Tibial nerve (tissue), 4 donors: ENCODE measurements around the gene WWTR1. TPM values are rescaled to one million over a fixed set of nuclear protein-coding genes. Genes with fewer than 3 reads are reported as not detected.
A peak's percentile ranks its signal among the peaks of the same experiment; 100 is the strongest.

Source experiments
- DNase-seq, 2 donors: peaks; one replicate each; pipeline ENCODE4 v3.0.0-alpha.2; 2019; ENCODE audit warnings: low spot score in 2 of 2
- H3K27ac ChIP-seq, 4 donors: fragments of 200-600 bp; sonication (generic) in 3 of 4; one replicate each; pipeline ENCODE4 v1.5.1; 2017 to 2019; ENCODE audit warnings: mild to moderate bottlenecking in 1 of 4
- H3K27me3 ChIP-seq, 2 donors: fragments of 200-600 bp; sonication (generic) in 1 of 2; one replicate each; pipeline versions ENCODE4 v1.5.1 to v1.6.0; 2017 to 2019
- H3K36me3 ChIP-seq, 3 donors: fragments of 200-600 bp; sonication (generic); one replicate each; pipeline ENCODE4 v1.5.1; 2018 to 2019
- H3K4me1 ChIP-seq, 4 donors: fragments of 200-600 bp; sonication (generic) in 3 of 4; one replicate each; pipeline ENCODE4 v1.5.1; 2017 to 2019
- H3K4me3 ChIP-seq, 4 donors: fragments of 200-600 bp; sonication (generic) in 3 of 4; one replicate each; pipeline ENCODE4 v1.5.1; 2017 to 2019; ENCODE audit warnings: mild to moderate bottlenecking in 1 of 4, moderate library complexity in 1 of 4
- H3K9me3 ChIP-seq, 4 donors: fragments of 200-600 bp; sonication (generic) in 3 of 4; one replicate each; pipeline ENCODE4 v1.5.1; 2017 to 2019
- CTCF ChIP-seq, 5 experiments: fragments of 200-600 bp in 3 of 5; fragments of 450-650 bp in 2 of 5; sonication (generic) in 3 of 5; IDR thresholded peaks; one replicate each; pipeline ENCODE4 v1.5.1; 2016 to 2019; ENCODE audit warnings: antibody characterized with exemption in 5 of 5, mild to moderate bottlenecking in 3 of 5, moderate library complexity in 2 of 5
- EP300 ChIP-seq, 2 donors: sonication (generic); formaldehyde crosslinking; IDR thresholded peaks; one replicate each; pipeline ENCODE4 v1.6.1; 2017; ENCODE audit warnings: antibody characterized with exemption in 2 of 2, mild to moderate bottlenecking in 1 of 2
- POLR2A ChIP-seq, 2 donors: fragments of 450-650 bp; IDR thresholded peaks; one replicate each; pipeline ENCODE4 v1.6.1; 2017; ENCODE audit warnings: antibody characterized with exemption in 2 of 2, mild to moderate bottlenecking in 2 of 2, moderate library complexity in 2 of 2
- WGBS, 2 donors: methylation state at CpG; one replicate each; pipeline ENCODE4 v1.1.5; 2018; 5-methylcytosine and 5-hydroxymethylcytosine counted together
- total RNA-seq, 4 donors: library from RNA; depleted of rRNA; stranded (reverse); fragments of >200 nt; gene quantifications; one replicate each; pipeline ENCODE4 v1.1.0, GENCODE V29; 2016

Gene WWTR1
- total RNA-seq, 4 donors from 2014 or later, result 86.5 to 130 (median 113) TPM

GRCh38 chr3:149527531-149528339 lies 130.1 kb downstream of the WWTR1 start:
- 39 to 41% methylated on average over 5 of the region's 5 CpGs for WGBS, 2 donors

GRCh38 chr3:149523512-149524299 lies 134.1 kb downstream of the WWTR1 start:
- H3K27ac ChIP-seq, result no peak overlapping the region
- 84 to 86% methylated on average over 11 of the region's 11 CpGs for WGBS, 2 donors

More at GRCh38 chr3:149527531-149528339, 130.1 kb downstream of the WWTR1 start:
- H3K27me3 ChIP-seq, result no peaks in the 10 kb centered on the region
- no peak for DNase-seq
- peak overlapping the region; percentile 41 to 93 (median 60) for H3K27ac ChIP-seq
- no peak overlapping the region for H3K4me3 ChIP-seq
- H3K4me1 ChIP-seq, result peaks cover 0 to 65% (median 24%) of the 10 kb centered on the region in 4 donors
- peaks cover 0 to 27% (median 0%) of the 10 kb centered on the region in 3 donors for H3K36me3 ChIP-seq
- TF ChIP-seq EP300 (IDR thresholded peaks at IDR 0.05) (peak in 1 of 2 donors; percentile 52), CTCF (IDR thresholded peaks at IDR 0.05) (peak in 4 of 5 experiments; percentile 35 to 50 (median 40)), POLR2A (IDR thresholded peaks at IDR 0.05) (no peak)
- no peaks in the 10 kb centered on the region for H3K9me3 ChIP-seq

DNA sequence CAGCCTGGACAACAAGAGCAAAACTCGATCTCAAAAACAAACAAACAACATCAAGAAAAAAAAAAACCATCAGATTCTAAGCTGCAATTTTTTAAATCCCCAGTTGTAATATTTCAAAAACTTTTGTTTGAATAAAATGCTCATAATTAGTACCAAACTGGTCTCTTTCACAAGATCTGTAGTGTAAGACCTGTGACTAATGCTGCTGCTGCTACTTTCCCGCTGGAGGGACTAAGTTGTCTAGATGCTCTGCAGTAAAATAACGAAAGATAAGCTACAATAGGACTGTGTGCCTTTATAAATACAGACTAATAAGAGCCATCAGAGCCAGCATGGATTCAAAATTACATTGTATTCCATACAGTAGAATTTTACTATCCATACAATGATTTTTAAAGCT lies 137.9 kb downstream of the WWTR1 start:
- Histone ChIP-seq H3K9me3 (no peaks in the 10 kb centered on the region), H3K4me1 (peaks cover 0 to 11% (median 0%) of the 10 kb centered on the region in 4 donors), H3K4me3 (no peak overlapping the region), H3K27me3 (no peaks in the 10 kb centered on the region), H3K27ac (no peak overlapping the region), H3K36me3 (peaks cover 0 to 33% (median 0%) of the 10 kb centered on the region in 3 donors)
- TF ChIP-seq POLR2A (IDR thresholded peaks at IDR 0.05) (no peak), EP300 (IDR thresholded peaks at IDR 0.05) (no peak), CTCF (IDR thresholded peaks at IDR 0.05) (no peak)
- WGBS, 2 donors, result 77 to 80% methylated on average over 3 of the region's 3 CpGs
- no peak for DNase-seq

More at GRCh38 chr3:149523512-149524299, 134.1 kb downstream of the WWTR1 start:
- no peak for DNase-seq
- Histone ChIP-seq H3K36me3 (peaks cover 0 to 41% (median 0%) of the 10 kb centered on the region in 3 donors), H3K9me3 (no peaks in the 10 kb centered on the region), H3K4me3 (no peak overlapping the region), H3K4me1 (peaks cover 0 to 32% (median 12%) of the 10 kb centered on the region in 4 donors), H3K27me3 (no peaks in the 10 kb centered on the region)
- no peak for TF ChIP-seq CTCF (IDR thresholded peaks at IDR 0.05)
- TF ChIP-seq EP300 (IDR thresholded peaks at IDR 0.05), result no peak
- TF ChIP-seq POLR2A (IDR thresholded peaks at IDR 0.05), result no peak

- H3K4me1 ChIP-seq, result peaks cover 0 to 20% (median 0%) of the 10 kb centered on the region in 4 donors
- WGBS, 2 donors, result 21 to 24% methylated on average over 1 of the region's 1 CpG
- no peak for TF ChIP-seq POLR2A (IDR thresholded peaks at IDR 0.05)
- no peak for TF ChIP-seq EP300 (IDR thresholded peaks at IDR 0.05)
- no peak for TF ChIP-seq CTCF (IDR thresholded peaks at IDR 0.05)
- peaks cover 0 to 14% (median 0%) of the 10 kb centered on the region in 3 donors for H3K36me3 ChIP-seq
- H3K9me3 ChIP-seq, result no peaks in the 10 kb centered on the region
- H3K27ac ChIP-seq, result no peak overlapping the region
- no peak for DNase-seq
- no peak overlapping the region for H3K4me3 ChIP-seq
- H3K27me3 ChIP-seq, result no peaks in the 10 kb centered on the region
Measured at GRCh38 chr3:149516920-149517319, 140.9 kb downstream of the WWTR1 start.
